ENCODE data around the gene LPIN1. TPM values are rescaled to one million over a fixed set of nuclear protein-coding genes. Genes with fewer than 3 reads are reported as not detected.

LPIN1 gene
- polyA plus RNA-seq, 1 experiment = 20.8 TPM

DNA sequence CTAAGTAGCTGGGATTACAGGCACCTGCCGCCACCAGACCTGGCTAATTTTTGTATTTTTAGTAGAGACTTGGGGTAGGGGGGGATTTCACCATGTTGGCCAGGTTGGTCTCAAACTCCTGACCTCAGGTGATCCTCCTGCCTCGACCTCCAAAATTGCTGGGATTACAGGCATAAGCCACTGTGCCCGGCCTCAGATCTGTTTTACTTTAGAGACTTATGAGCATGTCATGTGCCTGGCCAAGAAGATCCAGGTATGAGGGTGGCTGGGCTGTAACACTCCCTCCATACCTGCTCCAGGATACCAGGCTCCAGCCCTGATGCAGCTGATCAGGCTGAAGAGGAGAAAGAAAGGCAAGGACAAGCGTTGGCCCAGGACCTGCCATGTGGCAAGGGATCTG is 125.0 kb downstream of the LPIN1 start:
- H3K27me3 ChIP-seq (ENCODE audit: control insufficient read depth, insufficient read depth, low read length) = peaks cover 2% of the 10 kb centered on the region
- no peak for DNase-seq (ENCODE audit: low read depth)
- TF ChIP-seq CTCF (IDR thresholded peaks at IDR 0.05; ENCODE audit: insufficient read depth, low read depth, low read length) = no peak
- POLR2A ChIA-PET = no interaction called here
- CTCF ChIA-PET = no interaction called here
- H3K36me3 ChIP-seq (ENCODE audit: control insufficient read depth, insufficient read depth, low read length) = no peaks in the 10 kb centered on the region
- H3K4me3 ChIP-seq (ENCODE audit: low read depth, low read length) = no peak overlapping the region

- POLR2A ChIA-PET = no interaction called here
- CTCF ChIA-PET = interaction anchor here (2.6 kb wide), 1 partner anchor 8 kb away, joined by 13 read pairs; no protein-coding TSS in a partner anchor
- DNase-seq (ENCODE audit: low read depth) = no peak
Observed at GRCh38 chr2:11872247-11872947, 126.0 kb downstream of the LPIN1 start.

GRCh38 chr2:11872948-11873269 is 126.5 kb downstream of the LPIN1 start:
- ChIA-PET CTCF (interaction anchor here (1.1 to 2.6 kb wide), 3 partner anchors 8 to 142 kb away, joined by 3 to 13 read pairs (median 3); no protein-coding TSS in a partner anchor), POLR2A (no interaction called here)
- Histone ChIP-seq H3K4me3 (ENCODE audit: low read depth, low read length) (no peak overlapping the region), H3K36me3 (ENCODE audit: control insufficient read depth, insufficient read depth, low read length) (no peaks in the 10 kb centered on the region), H3K27me3 (ENCODE audit: control insufficient read depth, insufficient read depth, low read length) (peaks cover 5% of the 10 kb centered on the region)
- TF ChIP-seq CTCF (IDR thresholded peaks at IDR 0.05; ENCODE audit: insufficient read depth, low read depth, low read length) = no peak
- no peak for DNase-seq (ENCODE audit: low read depth)

More at GRCh38 chr2:11872247-11872947, 126.0 kb downstream of the LPIN1 start:
- Histone ChIP-seq H3K27me3 (ENCODE audit: control insufficient read depth, insufficient read depth, low read length) (peaks cover 3% of the 10 kb centered on the region), H3K4me3 (ENCODE audit: low read depth, low read length) (no peak overlapping the region), H3K36me3 (ENCODE audit: control insufficient read depth, insufficient read depth, low read length) (no peaks in the 10 kb centered on the region)
- TF ChIP-seq CTCF (IDR thresholded peaks at IDR 0.05; ENCODE audit: insufficient read depth, low read depth, low read length) = no peak

DNA sequence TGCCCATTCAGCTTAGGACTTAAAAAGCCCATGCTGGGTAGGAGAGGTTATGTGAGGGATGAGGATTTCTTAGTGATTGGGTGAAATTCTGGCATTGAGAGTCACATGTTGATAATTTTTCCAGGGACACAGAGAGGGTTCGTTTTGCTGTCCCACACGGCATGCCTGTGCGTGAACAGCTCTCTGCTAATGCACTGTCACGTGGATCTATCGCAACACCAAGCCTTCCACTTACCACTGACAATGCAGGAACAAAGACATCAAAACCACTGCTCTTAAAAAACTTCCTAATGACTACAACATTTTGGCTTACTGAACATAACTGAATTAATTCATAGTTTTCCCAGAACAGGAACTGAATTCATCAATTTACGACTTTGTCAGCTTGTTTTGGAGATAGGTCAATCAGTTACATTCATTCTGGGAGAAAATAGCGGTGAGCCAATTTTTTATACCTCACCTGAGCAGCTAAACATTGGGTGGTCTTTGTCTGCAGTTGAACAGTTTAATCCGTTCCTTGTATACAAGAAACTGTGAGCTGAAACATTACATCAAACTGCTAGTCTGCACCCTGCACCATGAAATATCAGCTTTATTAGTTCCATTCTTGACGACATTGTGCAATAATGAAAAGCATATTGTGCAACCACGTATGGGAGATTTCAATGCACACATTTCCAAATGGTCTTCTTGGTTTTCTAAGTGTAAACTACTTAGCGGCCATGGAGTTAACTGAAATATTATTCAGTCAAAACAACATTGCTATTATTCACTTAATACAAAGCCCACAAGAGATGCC is 127.1 kb downstream of the LPIN1 start:
- Histone ChIP-seq H3K4me3 (ENCODE audit: low read depth, low read length) (no peak overlapping the region), H3K27me3 (ENCODE audit: control insufficient read depth, insufficient read depth, low read length) (peaks cover 7% of the 10 kb centered on the region), H3K36me3 (ENCODE audit: control insufficient read depth, insufficient read depth, low read length) (no peaks in the 10 kb centered on the region)
- CTCF ChIA-PET = interaction anchor here (1.1 to 2.6 kb wide), 3 partner anchors 9 to 142 kb away, joined by 3 to 13 read pairs (median 3); no protein-coding TSS in a partner anchor
- DNase-seq (ENCODE audit: low read depth) = no peak
- POLR2A ChIA-PET = no interaction called here
- no peak for TF ChIP-seq CTCF (IDR thresholded peaks at IDR 0.05; ENCODE audit: insufficient read depth, low read depth, low read length)

DNA sequence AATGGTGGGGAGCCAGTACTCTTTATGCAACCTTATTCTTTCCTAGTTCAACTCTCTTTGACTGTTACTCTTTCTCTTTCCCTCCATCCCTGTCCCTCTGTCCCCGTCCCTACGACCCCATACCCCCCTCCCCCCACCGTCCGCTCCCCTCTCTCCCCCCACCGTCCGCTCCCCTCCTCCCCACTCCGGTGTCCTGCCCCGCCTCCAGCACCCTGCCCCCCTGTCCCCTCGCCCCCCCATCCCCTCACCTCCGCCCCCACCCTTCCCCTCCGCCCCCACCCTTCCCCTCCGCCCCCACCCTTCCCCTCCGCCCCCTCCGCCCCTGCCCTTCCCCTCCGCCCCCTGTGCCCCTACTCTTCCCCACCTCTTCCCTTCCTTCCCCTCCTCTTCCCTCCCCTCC is 128.4 kb downstream of the LPIN1 start:
- ChIA-PET CTCF (no interaction called here), POLR2A (no interaction called here)
- H3K27me3 ChIP-seq (ENCODE audit: control insufficient read depth, insufficient read depth, low read length) = peaks cover 7% of the 10 kb centered on the region
- DNase-seq (ENCODE audit: low read depth) = no peak
- H3K36me3 ChIP-seq (ENCODE audit: control insufficient read depth, insufficient read depth, low read length) = no peaks in the 10 kb centered on the region
- H3K4me3 ChIP-seq (ENCODE audit: low read depth, low read length) = no peak overlapping the region
- TF ChIP-seq CTCF (IDR thresholded peaks at IDR 0.05; ENCODE audit: insufficient read depth, low read depth, low read length) = no peak

All from BJ (cell line).